RWPE2 (cell line): ENCODE results near the gene IQSEC2.

Experiments
- ATAC-seq: fragments of 200-7000 bp; cut with Tn5 transposase; 3 replicates; pipeline ENCODE4 v1.9.1; 2021; ENCODE audit warnings: low read depth
- DNase-seq: peaks from one replicate; pipeline ENCODE4 v3.0.0-alpha.2; 2020; ENCODE audit warnings: low spot score
- H3K27ac ChIP-seq: fragments of 450-650 bp; 2 replicates; pipeline ENCODE4 v1.5.1; 2017; ENCODE audit warnings: mild to moderate bottlenecking; ENCODE audit not compliant: poor library complexity, severe bottlenecking
- H3K27me3 ChIP-seq: fragments of 250-450 bp; sonication (Bioruptor Pico); 2 replicates; pipeline ENCODE4 v1.5.1; 2021; ENCODE audit warnings: mild to moderate bottlenecking, moderate library complexity; ENCODE audit not compliant: insufficient read depth, poor library complexity, severe bottlenecking
- H3K36me3 ChIP-seq: fragments of 250-450 bp; sonication (Bioruptor Pico); 2 replicates; pipeline ENCODE4 v1.5.1; 2020; ENCODE audit warnings: low read depth, mild to moderate bottlenecking, moderate library complexity
- H3K4me1 ChIP-seq: fragments of 250-450 bp; sonication (Bioruptor Pico); 2 replicates; pipeline ENCODE4 v1.5.1; 2021; ENCODE audit warnings: mild to moderate bottlenecking, moderate library complexity; ENCODE audit not compliant: insufficient read depth, poor library complexity, severe bottlenecking
- H3K4me3 ChIP-seq: fragments of 250-450 bp; sonication (Bioruptor Pico); 2 replicates; pipeline ENCODE4 v1.5.1; 2021; ENCODE audit warnings: mild to moderate bottlenecking, moderate library complexity; ENCODE audit not compliant: severe bottlenecking
- H3K9me3 ChIP-seq: fragments of 250-450 bp; sonication (Bioruptor Pico); 2 replicates; pipeline ENCODE4 v1.5.1; 2021; ENCODE audit warnings: mild to moderate bottlenecking, moderate library complexity; ENCODE audit not compliant: severe bottlenecking
- CTCF ChIP-seq: fragments of 450-650 bp; IDR thresholded peaks from one replicate; pipeline ENCODE4 v1.5.1; 2017; ENCODE audit warnings: mild to moderate bottlenecking, moderate library complexity; ENCODE audit not compliant: poor library complexity, severe bottlenecking

Gene IQSEC2

GRCh38 chrX:53321943-53322497, 40.6 kb upstream of the IQSEC2 start:
- DNase-seq (no peak), ATAC-seq (no peak)
- Histone ChIP-seq H3K36me3 (no peaks in the 10 kb centered on the region), H3K4me1 (no peaks in the 10 kb centered on the region), H3K27me3 (peaks cover 19% of the 10 kb centered on the region), H3K4me3 (no peak overlapping the region), H3K9me3 (no peaks in the 10 kb centered on the region), H3K27ac (no peak overlapping the region)
- no peak for TF ChIP-seq CTCF

GRCh38 chrX:53321230-53321942, 40.0 kb upstream of the IQSEC2 start:
- Histone ChIP-seq H3K36me3 (no peaks in the 10 kb centered on the region), H3K27me3 (peaks cover 19% of the 10 kb centered on the region), H3K9me3 (no peaks in the 10 kb centered on the region), H3K4me1 (no peaks in the 10 kb centered on the region), H3K27ac (no peak overlapping the region), H3K4me3 (peak overlapping the region; percentile 37)
- no peak for DNase-seq
- 0 out of 3 replicates have a peak, but pooled peaks have one; percentile 22 for ATAC-seq
- TF ChIP-seq CTCF: no peak

- Histone ChIP-seq H3K4me1 (no peaks in the 10 kb centered on the region), H3K36me3 (no peaks in the 10 kb centered on the region), H3K27me3 (peaks cover 19% of the 10 kb centered on the region), H3K9me3 (no peaks in the 10 kb centered on the region), H3K27ac (no peak overlapping the region), H3K4me3 (peak overlapping the region; percentile 37)
- ATAC-seq: peak; percentile 30; the same call in 1 of the 3 replicates
- no peak for DNase-seq
- no peak for TF ChIP-seq CTCF
Observed at GRCh38 chrX:53320543-53321229, 39.3 kb upstream of the IQSEC2 start.

- Histone ChIP-seq H3K4me1 (no peaks in the 10 kb centered on the region), H3K9me3 (no peaks in the 10 kb centered on the region), H3K4me3 (peak overlapping the region; percentile 37), H3K36me3 (no peaks in the 10 kb centered on the region), H3K27me3 (peaks cover 19% of the 10 kb centered on the region), H3K27ac (no peak overlapping the region)
- DNase-seq: no peak
- 0 out of 3 replicates have a peak, but pooled peaks have one; percentile 6 for ATAC-seq
- no peak for TF ChIP-seq CTCF
Observed at GRCh38 chrX:53319614-53320542, 38.5 kb upstream of the IQSEC2 start.
